HL-60 (cell line): ENCODE data around the gene DSN1.

ENCODE experiments used
- DNase-seq, 2 experiments: peaks; one replicate each; pipeline ENCODE4 v3.0.0-alpha.2; 2010 to 2020; ENCODE audit warnings: low read depth in 1 of 2, low spot score in 1 of 2
- H3K27ac ChIP-seq: fragments of 250-450 bp; sonication (Bioruptor Pico); replicated peaks from 2 replicates; pipeline ENCODE4 v1.5.1; 2020; ENCODE audit warnings: mild to moderate bottlenecking, moderate library complexity
- H3K27me3 ChIP-seq: fragments of 250-450 bp; sonication (Bioruptor Pico); 2 replicates; pipeline ENCODE4 v1.5.1; 2021; ENCODE audit warnings: mild to moderate bottlenecking, moderate library complexity; ENCODE audit not compliant: insufficient read depth, poor library complexity, severe bottlenecking
- H3K4me3 ChIP-seq: replicated peaks from 2 replicates; pipeline ENCODE4 v1.5.1; 2011; ENCODE audit warnings: mild to moderate bottlenecking, control low read depth, low read length; ENCODE audit not compliant: insufficient read depth
- GABPA ChIP-seq: IDR thresholded peaks from 2 replicates; pipeline ENCODE4 v1.6.1; 2012; ENCODE audit warnings: low read depth
- POLR2AphosphoS5 ChIP-seq: IDR thresholded peaks from 2 replicates; pipeline ENCODE4 v1.6.1; 2012; ENCODE audit warnings: low read depth
- REST ChIP-seq: IDR thresholded peaks from 2 replicates; pipeline ENCODE4 v1.6.1; 2012; ENCODE audit warnings: low read depth; ENCODE audit not compliant: insufficient replicate concordance
- SPI1 ChIP-seq: IDR thresholded peaks from 2 replicates; pipeline ENCODE4 v1.6.1; 2012; ENCODE audit warnings: low read depth, mild to moderate bottlenecking, borderline replicate concordance
- TF ChIP-seq, protein P1 (sequence below): IDR thresholded peaks from one replicate; pipeline ENCODE4 v1.5.1; 2011; ENCODE audit warnings: low read length, control low read depth, inconsistent platforms; ENCODE audit not compliant: insufficient read depth

Gene DSN1

GRCh38 chr20:36784116-36784515, 10.6 kb upstream of the DSN1 start:
- Histone ChIP-seq H3K27ac (no peak overlapping the region), H3K4me3 (no peak overlapping the region), H3K27me3 (no peaks in the 10 kb centered on the region)
- DNase-seq = no peak
- TF ChIP-seq SPI1 (no peak), REST (no peak), POLR2AphosphoS5 (no peak), GABPA (no peak)
- TF ChIP-seq, protein P1, sequence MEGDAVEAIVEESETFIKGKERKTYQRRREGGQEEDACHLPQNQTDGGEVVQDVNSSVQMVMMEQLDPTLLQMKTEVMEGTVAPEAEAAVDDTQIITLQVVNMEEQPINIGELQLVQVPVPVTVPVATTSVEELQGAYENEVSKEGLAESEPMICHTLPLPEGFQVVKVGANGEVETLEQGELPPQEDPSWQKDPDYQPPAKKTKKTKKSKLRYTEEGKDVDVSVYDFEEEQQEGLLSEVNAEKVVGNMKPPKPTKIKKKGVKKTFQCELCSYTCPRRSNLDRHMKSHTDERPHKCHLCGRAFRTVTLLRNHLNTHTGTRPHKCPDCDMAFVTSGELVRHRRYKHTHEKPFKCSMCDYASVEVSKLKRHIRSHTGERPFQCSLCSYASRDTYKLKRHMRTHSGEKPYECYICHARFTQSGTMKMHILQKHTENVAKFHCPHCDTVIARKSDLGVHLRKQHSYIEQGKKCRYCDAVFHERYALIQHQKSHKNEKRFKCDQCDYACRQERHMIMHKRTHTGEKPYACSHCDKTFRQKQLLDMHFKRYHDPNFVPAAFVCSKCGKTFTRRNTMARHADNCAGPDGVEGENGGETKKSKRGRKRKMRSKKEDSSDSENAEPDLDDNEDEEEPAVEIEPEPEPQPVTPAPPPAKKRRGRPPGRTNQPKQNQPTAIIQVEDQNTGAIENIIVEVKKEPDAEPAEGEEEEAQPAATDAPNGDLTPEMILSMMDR = no peak

- no peak overlapping the region for H3K4me3 ChIP-seq
- H3K27ac ChIP-seq = no peak overlapping the region
- DNase-seq = no peak
- TF ChIP-seq, protein P1 = no peak
- TF ChIP-seq POLR2AphosphoS5 (no peak), REST (no peak), SPI1 (no peak), GABPA (no peak)
- no peaks in the 10 kb centered on the region for H3K27me3 ChIP-seq
Observed at GRCh38 chr20:36779656-36780025, 6.1 kb upstream of the DSN1 start.

DNA sequence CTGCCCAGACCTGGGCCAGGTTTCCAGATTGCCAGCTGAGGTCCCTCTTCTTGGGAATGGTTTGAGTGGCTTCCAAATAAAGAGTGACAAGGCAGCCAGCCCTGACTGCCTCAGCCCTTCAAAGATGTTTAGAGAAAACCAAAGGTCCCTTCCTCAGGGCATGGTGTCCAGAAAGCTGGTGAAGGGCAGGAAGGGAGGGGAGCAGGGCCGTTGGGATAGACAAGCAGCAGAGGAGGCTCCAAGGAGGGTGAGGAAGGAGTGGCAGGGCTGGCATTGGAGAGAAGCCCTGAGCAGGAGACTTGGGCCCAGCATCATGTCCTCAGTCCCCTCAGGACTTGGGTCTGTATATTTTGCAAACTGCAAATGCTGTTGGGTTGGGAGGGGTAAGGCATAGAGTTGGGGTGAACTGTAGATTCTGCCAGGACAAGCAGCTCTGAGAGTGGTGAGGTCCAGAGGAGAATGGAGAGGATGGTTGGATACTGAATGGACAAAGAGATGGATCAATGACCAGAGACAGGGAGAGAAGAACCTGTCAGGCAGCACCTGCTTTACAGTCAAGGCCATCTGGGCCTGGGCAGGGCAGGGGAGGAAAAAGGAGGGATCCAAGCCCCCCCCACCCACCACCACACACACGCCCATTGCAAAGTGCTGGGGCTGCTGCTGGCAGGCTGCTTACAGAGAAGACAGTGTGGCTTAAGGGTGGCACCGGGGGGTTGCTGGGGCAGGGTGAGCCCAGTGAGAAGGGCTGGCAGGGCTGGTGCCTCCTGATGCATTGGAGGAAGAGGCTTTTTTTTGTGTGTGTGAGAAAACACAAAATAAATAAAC, 5.5 kb upstream of the DSN1 start:
- H3K27ac ChIP-seq = no peak overlapping the region
- no peak for DNase-seq
- H3K27me3 ChIP-seq = no peaks in the 10 kb centered on the region
- TF ChIP-seq, protein P1 = no peak
- TF ChIP-seq GABPA = no peak
- no peak for TF ChIP-seq POLR2AphosphoS5
- TF ChIP-seq REST = no peak
- TF ChIP-seq SPI1 = no peak
- H3K4me3 ChIP-seq = no peak overlapping the region
